ENCODE data around the gene AHNAK2. TPM values are rescaled to one million over a fixed set of nuclear protein-coding genes. Genes with fewer than 3 reads are reported as not detected.

Gene AHNAK2
- total and polyA plus RNA-seq, 2 donors (not counting 1 experiment from before 2014, with no cell fraction given), result not detected

GRCh38 chr14:104937161-104937560, 41.0 kb downstream of the AHNAK2 start:
- Histone ChIP-seq H2AFZ (ENCODE audit: insufficient read depth, low read depth, low read length, poor library complexity, severe bottlenecking) (no peak overlapping the region), H3K9me3 (ENCODE audit: control extremely low read depth in 1 of 3, control insufficient read depth in 2 of 3, insufficient read depth in 1 of 3, low read length in 2 of 3) (no peaks in the 10 kb centered on the region), H3K27ac (ENCODE audit: low read length in 2 of 2) (no peak overlapping the region), H3K9ac (ENCODE audit: low read length) (no peak overlapping the region), H3K4me3 (ENCODE audit: control extremely low read depth in 1 of 5, extremely low read depth in 1 of 5, insufficient read depth in 1 of 5, low read depth in 2 of 5, low read length in 4 of 5) (no peak overlapping the region), H3K4me1 (ENCODE audit: control insufficient read depth in 2 of 2, insufficient read depth in 2 of 2, low read length in 2 of 2) (peaks cover 3 to 16% of the 10 kb centered on the region in 2 donors), H3K27me3 (replicated peaks in 1 of 4; ENCODE audit: control extremely low read depth in 1 of 4, control insufficient read depth in 3 of 4, insufficient read depth in 4 of 4, low read length in 3 of 4) (peaks cover 0 to 7% (median 2%) of the 10 kb centered on the region in 4 experiments), H3K4me2 (replicated peaks; ENCODE audit: low read depth, low read length, poor library complexity, severe bottlenecking) (no peak overlapping the region), H4K20me1 (ENCODE audit: control insufficient read depth, insufficient read depth, low read length, poor library complexity, severe bottlenecking) (no peaks in the 10 kb centered on the region), H3K36me3 (replicated peaks in 1 of 2; ENCODE audit: control extremely low read depth in 1 of 2, control insufficient read depth in 1 of 2, extremely low read depth in 1 of 2, insufficient read depth in 2 of 2, low read length in 1 of 2) (peaks cover 0 to 1% of the 10 kb centered on the region in 2 experiments), H3K79me2 (ENCODE audit: control insufficient read depth, insufficient read depth, low read length) (no peaks in the 10 kb centered on the region)
- intact Hi-C loops (cut with micrococcal nuclease), result no loop called here
- no peak overlapping the region for H3K4me3 Mint-ChIP-seq
- no peak for TF ChIP-seq EZH2 (IDR thresholded peaks at IDR 0.05; ENCODE audit: borderline replicate concordance, insufficient read depth, low read depth, low read length, poor library complexity, severe bottlenecking)
- TF ChIP-seq CTCF (IDR thresholded peaks at IDR 0.05), result no peak
- 77% methylated on average over 4 of the region's 4 CpGs for WGBS (ENCODE audit: insufficient coverage)
- DNase-seq (no peak), ATAC-seq (ENCODE audit: low read depth) (no peak)
- POLR2A ChIA-PET, result no interaction called here
- no peak overlapping the region for H3K27ac Mint-ChIP-seq
- peaks cover 9% of the 10 kb centered on the region for H3K4me1 Mint-ChIP-seq
- H3K27me3 Mint-ChIP-seq, result peaks cover 4% of the 10 kb centered on the region
- CTCF ChIA-PET, result interaction anchor here (0.6 to 5.6 kb wide), 4 partner anchors 38 to 153 kb away, joined by 3 to 34 read pairs (median 3); no protein-coding TSS in a partner anchor
- no peaks in the 10 kb centered on the region for H3K9me3 Mint-ChIP-seq (ENCODE audit: insufficient read depth)

GRCh38 chr14:104936361-104937155, 41.6 kb downstream of the AHNAK2 start:
- peaks cover 0 to 7% (median 2%) of the 10 kb centered on the region in 4 experiments for H3K27me3 ChIP-seq (replicated peaks in 1 of 4; ENCODE audit: control extremely low read depth in 1 of 4, control insufficient read depth in 3 of 4, insufficient read depth in 4 of 4, low read length in 3 of 4)
- Mint-ChIP-seq H3K9me3 (ENCODE audit: insufficient read depth) (no peaks in the 10 kb centered on the region), H3K4me1 (peaks cover 10% of the 10 kb centered on the region), H3K27ac (no peak overlapping the region), H3K27me3 (peaks cover 4% of the 10 kb centered on the region), H3K4me3 (no peak overlapping the region)
- no peak overlapping the region for H3K9ac ChIP-seq (ENCODE audit: low read length)
- H3K4me1 ChIP-seq (ENCODE audit: control insufficient read depth in 2 of 2, insufficient read depth in 2 of 2, low read length in 2 of 2), result peaks cover 3 to 16% of the 10 kb centered on the region in 2 donors
- H3K27ac ChIP-seq (ENCODE audit: low read length in 2 of 2), result no peak overlapping the region
- H3K79me2 ChIP-seq (ENCODE audit: control insufficient read depth, insufficient read depth, low read length), result no peaks in the 10 kb centered on the region
- TF ChIP-seq CTCF (IDR thresholded peaks at IDR 0.05) (no peak), EZH2 (IDR thresholded peaks at IDR 0.05; ENCODE audit: borderline replicate concordance, insufficient read depth, low read depth, low read length, poor library complexity, severe bottlenecking) (no peak)
- 53% methylated on average over 8 of the region's 10 CpGs for WGBS (ENCODE audit: insufficient coverage)
- no peaks in the 10 kb centered on the region for H4K20me1 ChIP-seq (ENCODE audit: control insufficient read depth, insufficient read depth, low read length, poor library complexity, severe bottlenecking)
- ATAC-seq (ENCODE audit: low read depth) (no peak), DNase-seq (no peak)
- peaks cover 0 to 2% of the 10 kb centered on the region in 2 experiments for H3K36me3 ChIP-seq (replicated peaks in 1 of 2; ENCODE audit: control extremely low read depth in 1 of 2, control insufficient read depth in 1 of 2, extremely low read depth in 1 of 2, insufficient read depth in 2 of 2, low read length in 1 of 2)
- H3K9me3 ChIP-seq (ENCODE audit: control extremely low read depth in 1 of 3, control insufficient read depth in 2 of 3, insufficient read depth in 1 of 3, low read length in 2 of 3), result no peaks in the 10 kb centered on the region
- H3K4me2 ChIP-seq (replicated peaks; ENCODE audit: low read depth, low read length, poor library complexity, severe bottlenecking), result no peak overlapping the region
- CTCF ChIA-PET, result interaction anchor here (1.0 to 5.6 kb wide), 3 partner anchors 39 to 150 kb away, joined by 3 to 34 read pairs (median 3); no protein-coding TSS in a partner anchor
- POLR2A ChIA-PET, result no interaction called here
- no peak overlapping the region for H2AFZ ChIP-seq (ENCODE audit: insufficient read depth, low read depth, low read length, poor library complexity, severe bottlenecking)
- intact Hi-C loops (cut with micrococcal nuclease), result no loop called here
- H3K4me3 ChIP-seq (ENCODE audit: control extremely low read depth in 1 of 5, extremely low read depth in 1 of 5, insufficient read depth in 1 of 5, low read depth in 2 of 5, low read length in 4 of 5), result no peak overlapping the region
